GM21381 (cell line): ENCODE results near the gene UCKL1.
"Not testable (repeated sequence)": the region's sequence is repeated elsewhere in the genome, so short reads cannot be mapped to it uniquely, and the experiment has no call there.

Source experiments
- ATAC-seq: cut with Tn5 transposase; IDR thresholded peaks from one replicate; pipeline ENCODE4 v1.9.1; 2021; ENCODE audit warnings: mild to moderate bottlenecking, moderate library complexity; ENCODE audit not compliant: unreplicated experiment

UCKL1 gene

DNA sequence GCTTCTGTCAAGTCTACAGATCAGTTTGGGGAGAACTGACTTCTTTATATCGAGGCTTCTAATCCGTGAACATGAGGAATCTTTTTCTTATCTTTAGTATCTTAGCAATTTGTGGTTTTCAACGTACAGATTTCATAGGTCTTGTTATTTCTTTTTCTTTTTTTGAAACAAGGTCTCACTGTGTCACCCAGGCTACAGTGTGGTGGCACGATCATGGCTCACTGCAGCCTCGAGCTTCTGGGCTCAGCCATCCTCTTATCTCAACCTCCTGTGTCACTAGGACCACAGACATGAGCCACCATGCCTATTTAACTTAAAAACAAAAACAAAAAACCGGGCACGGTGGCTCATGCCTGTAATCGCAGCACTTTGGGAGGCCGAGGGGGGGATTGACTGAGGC lies 32.0 kb downstream of the UCKL1 start:
- ATAC-seq = no peak

DNA sequence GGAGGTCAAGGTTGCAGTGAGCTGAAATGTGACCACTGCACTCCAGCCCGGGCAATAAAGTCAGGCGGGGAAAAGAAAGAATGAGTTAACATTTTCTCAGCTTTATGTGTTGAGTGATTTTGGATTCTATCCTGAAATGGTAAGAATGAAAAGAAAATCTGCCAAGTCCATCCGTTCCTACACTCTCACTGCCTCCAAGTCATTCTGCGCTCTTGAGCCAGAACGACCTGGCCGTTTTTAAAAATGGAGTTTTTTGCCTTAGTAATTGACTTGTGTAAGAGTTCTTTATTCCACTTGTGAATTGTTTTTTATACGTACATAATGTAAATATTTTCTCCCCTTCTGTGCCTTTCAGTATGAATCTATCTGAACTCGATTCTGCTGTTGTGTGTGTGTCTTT lies 32.6 kb downstream of the UCKL1 start:
- ATAC-seq = no peak

DNA sequence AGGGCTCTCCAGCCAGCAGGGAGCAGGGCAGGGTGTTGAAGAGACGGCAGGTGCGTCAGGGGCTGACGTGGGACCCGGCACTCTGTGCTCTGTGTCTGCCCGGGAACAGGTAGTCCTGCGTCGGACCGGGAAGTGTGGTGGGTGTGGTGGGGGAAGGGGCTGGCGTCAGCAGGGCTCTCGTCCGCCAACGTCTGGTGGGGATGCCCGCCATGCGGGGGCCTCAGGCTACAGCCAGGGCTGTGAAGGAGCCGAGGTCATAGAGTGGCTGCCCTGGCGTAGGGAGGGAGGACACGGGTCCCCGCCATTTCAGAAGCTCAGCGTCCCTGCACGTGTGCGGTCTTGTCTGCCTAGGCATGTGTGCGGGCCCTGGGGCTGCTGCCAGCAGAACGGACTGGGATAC lies 36.0 kb downstream of the UCKL1 start:
- no peak for ATAC-seq

DNA sequence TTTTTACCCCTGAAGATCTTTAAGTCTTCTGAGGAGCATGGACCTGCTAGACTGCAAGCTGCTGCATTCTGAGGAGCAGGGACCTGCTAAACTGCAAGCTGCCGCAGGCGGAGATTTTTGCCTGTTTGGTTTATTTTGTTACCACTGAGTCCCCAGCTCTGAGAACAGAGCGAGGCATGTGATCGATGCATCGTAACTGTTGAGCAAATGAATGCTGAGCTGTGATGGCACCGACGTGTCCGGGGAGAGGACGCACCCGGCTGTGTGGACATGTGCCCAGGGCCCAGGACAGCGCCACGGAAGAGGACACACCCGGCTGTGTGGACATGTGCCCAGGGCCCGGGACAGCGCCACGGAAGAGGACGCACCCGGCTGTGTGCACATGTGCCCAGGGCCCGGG lies 37.1 kb downstream of the UCKL1 start:
- no peak for ATAC-seq

GRCh38 chr20:63917811-63918210 lies 38.4 kb downstream of the UCKL1 start:
- ATAC-seq = no peak

DNA sequence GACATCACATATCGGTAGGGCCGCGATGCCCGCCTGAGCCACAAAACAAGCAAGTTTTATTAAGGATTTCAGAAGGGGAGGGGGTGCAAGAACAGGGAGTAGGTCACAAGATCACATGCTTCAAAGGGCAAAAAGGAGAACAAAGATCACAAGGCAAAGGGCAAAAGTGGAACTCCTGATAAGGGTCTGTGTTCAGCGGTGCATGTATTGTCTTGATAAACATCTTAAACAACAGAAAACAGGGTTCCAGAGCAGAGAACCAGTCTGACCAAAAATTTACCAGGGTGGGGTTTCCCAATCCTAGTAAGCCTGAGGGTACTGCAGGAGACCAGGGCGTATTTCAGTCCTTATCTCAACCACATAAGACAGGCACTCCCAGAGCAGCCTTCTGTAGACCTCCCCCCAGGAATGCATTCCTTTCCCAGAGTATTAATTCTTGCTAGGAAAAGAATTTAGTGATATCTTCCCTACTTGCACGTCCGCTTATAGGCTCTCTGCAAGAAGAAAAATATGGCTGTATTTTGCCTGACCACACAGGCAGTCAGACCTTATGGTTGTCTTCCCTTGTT lies 39.8 kb downstream of the UCKL1 start:
- not testable (repeated sequence) for ATAC-seq

DNA sequence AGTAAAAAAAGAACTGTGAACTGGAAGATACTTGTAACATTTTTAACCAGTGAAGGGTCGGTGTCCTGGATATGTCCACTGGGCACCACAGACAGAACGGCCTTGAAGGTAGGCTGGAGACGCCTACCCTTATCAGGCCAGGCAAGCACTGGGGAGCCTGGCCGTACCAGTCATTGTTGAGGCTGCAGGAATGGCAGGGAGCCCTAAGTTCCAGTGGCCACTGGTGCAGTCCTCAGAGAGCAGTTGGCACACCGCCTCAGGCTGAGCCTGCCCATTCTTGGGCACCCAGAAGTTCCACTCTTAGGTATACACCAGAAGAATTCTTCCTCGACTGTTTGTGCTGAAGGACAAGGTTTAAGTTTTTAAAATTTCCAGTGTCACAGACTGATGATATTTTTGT lies 40.7 kb downstream of the UCKL1 start:
- no peak for ATAC-seq

- no peak for ATAC-seq
These were observed 42.4 kb downstream of the UCKL1 start for GRCh38 chr20:63913768-63914167.

- no peak for ATAC-seq
These were observed 45.0 kb downstream of the UCKL1 start for GRCh38 chr20:63911176-63911575.

DNA sequence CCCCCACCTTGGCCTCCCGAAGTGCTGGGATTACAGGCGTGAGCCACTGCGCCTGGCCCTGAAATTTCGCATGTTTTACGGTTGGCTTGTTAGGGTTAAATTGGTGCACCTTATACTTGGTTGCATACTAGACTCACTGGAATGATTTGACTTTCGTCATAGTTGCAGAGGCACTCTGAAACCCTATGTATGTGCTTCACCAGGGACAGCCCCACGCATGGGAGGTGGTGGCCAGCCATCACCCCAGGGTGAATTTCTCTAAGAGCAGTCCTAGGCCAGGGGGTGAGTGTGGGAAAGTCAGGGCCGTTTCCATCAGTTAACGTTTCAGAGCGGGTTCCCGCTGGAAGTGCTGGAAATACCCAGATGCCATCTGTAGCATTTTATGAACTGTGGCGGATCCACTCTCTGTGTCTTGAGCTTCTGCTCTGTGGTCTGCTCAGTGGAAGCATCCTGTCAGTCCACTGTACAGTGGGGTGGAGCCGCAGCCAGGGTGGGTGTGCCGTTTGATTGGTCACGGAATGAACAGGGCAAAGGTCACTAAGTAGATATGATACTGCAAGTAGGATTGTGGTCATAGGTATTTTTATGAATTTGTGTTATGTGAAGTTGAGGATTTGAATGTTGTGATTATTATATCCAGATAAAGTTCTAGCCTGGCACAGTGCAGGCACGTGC lies 48.1 kb downstream of the UCKL1 start:
- no peak for ATAC-seq

- ATAC-seq = no peak
These were observed 52.2 kb downstream of the UCKL1 start for GRCh38 chr20:63903796-63904561.

DNA sequence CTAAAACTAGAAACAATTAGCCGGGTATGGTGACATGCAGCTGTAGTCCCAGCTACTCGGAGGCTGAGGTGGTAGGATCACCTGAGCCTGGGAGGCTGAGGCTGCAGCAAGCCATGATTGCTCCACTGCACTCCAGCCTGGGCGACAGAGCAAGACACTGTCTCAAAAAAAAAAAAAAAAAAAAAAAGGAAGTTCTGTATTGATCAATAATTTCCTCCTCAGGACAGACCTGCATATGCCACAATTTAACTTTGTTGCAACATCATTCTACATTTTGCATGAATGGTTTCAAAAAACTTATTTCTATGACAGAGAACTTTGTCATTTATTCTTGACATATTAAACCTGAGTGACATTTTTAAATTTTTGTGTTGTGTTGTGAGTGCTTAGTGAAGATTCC lies 55.8 kb downstream of the UCKL1 start:
- no peak for ATAC-seq

GRCh38 chr20:63898882-63899558 lies 57.2 kb downstream of the UCKL1 start:
- ATAC-seq = no peak

- no peak for ATAC-seq
These were observed 58.1 kb downstream of the UCKL1 start for GRCh38 chr20:63897978-63898561.

- peak; percentile 35 for ATAC-seq
These were observed 59.7 kb downstream of the UCKL1 start for GRCh38 chr20:63896264-63897105.

DNA sequence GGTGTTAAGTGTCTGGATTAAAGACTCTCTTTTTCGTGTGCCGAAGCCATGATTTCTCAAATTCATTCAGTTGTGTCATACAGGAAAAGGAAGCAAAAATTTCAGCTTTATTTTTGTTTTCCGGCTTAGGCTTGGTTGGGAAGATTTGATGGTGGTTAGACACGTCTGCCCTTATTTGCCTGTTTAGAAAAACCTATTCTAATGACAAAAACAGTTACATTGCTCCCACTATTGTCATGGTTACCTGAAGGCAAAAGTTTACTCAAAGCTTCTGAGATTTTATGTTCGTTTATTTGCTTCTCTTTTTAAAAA lies 60.3 kb downstream of the UCKL1 start:
- ATAC-seq = peak; percentile 11

GRCh38 chr20:63895202-63895951 lies 60.8 kb downstream of the UCKL1 start:
- peak; percentile 12 for ATAC-seq

GRCh38 chr20:63894358-63895201 lies 61.6 kb downstream of the UCKL1 start, which contains the start of gene DNAJC5:
TSS of gene DNAJC5 (plus strand) at chr20:63895126. CDS start at chr20:63928346, 33,220 bp downstream.
- peak; percentile 71 for ATAC-seq

DNA sequence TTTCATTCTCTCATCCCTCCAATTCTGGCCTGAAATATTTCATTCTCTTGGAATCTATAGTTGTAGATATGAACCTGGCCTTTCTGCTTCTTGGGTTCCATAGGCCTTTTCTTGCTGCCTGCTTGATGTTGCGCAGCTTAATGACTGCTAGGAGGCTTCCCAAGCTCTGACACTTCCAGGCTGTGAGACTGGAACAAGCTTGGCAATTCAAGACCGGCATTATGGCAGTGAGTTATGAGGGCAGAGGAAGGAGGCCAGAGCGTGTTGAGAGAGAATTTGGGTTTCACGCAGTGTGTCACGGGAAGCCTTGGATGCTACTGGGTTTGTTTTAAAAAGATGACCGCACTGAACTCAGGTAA lies 62.2 kb downstream of the UCKL1 start:
- ATAC-seq = no peak
